ENCODE results near the gene IQCE. TPM values are rescaled to one million over a fixed set of nuclear protein-coding genes. Genes with fewer than 3 reads are reported as not detected.

The IQCE gene, protein sequence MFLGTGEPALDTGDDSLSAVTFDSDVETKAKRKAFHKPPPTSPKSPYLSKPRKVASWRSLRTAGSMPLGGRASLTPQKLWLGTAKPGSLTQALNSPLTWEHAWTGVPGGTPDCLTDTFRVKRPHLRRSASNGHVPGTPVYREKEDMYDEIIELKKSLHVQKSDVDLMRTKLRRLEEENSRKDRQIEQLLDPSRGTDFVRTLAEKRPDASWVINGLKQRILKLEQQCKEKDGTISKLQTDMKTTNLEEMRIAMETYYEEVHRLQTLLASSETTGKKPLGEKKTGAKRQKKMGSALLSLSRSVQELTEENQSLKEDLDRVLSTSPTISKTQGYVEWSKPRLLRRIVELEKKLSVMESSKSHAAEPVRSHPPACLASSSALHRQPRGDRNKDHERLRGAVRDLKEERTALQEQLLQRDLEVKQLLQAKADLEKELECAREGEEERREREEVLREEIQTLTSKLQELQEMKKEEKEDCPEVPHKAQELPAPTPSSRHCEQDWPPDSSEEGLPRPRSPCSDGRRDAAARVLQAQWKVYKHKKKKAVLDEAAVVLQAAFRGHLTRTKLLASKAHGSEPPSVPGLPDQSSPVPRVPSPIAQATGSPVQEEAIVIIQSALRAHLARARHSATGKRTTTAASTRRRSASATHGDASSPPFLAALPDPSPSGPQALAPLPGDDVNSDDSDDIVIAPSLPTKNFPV
- 12.0 and 26.0 TPM in 2 replicates for total RNA-seq

GRCh38 chr7:2558629-2559282, at the start of gene IQCE:
IQCE (plus strand) TSS chr7:2558979; CDS start chr7:2559182, 203 bp downstream.

GRCh38 chr7:2519119-2519930, 39.5 kb upstream of the IQCE start, which contains the start of gene LFNG:
LFNG (plus strand) TSS chr7:2519774; CDS start chr7:2519862, 88 bp downstream.

DNA sequence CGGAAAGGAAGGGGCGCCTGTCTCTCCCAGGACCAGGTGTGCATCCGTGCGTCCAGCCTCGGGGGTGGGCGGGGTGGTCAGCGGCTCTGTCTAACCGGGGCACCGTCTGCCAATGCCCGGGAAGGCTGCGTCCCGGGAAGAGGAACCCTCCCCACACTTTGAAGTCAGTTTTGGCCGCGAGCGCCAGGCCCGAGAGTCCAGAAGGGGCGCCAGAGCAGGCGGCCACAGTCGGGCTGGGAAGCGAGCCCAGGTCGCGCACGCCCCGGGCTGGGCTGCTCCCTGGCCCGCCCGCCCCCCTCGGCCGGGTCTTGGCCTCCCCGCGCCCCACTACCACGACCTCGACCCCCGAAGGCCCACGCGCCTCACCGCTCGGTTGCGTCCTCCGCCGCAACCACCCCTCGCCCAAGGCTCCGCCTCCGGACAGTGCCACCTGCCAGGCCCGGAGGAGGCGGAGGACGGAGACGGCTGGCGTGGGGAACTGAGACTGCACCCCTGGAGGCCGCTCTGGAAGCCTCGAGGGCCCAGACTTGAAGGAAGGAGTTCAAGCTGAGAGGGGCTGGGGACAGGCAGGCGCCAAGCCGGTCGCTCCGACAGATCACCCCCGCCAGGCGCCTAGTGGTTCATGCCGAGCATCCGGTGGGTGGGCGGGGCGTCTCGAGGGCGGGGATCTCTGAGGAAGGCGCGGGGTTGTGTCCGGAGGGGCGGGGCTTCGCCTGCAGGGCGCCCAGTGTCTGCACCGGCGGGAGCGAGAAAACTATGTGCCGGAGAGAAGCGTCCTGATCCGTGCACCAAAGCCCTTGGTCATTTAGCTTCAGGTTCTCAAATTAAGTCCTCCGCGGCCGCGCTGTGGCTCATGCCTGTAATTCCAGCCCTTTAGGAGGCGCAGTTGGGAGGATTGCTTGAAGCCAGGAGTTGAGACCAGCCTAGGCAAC, 3.4 kb upstream of the IQCE start, which contains the start of gene BRAT1:
BRAT1 (minus strand) TSS at position 404 of the 932 bp plus-strand sequence. CDS start 1,093 bp downstream, outside the sequence.

DNA sequence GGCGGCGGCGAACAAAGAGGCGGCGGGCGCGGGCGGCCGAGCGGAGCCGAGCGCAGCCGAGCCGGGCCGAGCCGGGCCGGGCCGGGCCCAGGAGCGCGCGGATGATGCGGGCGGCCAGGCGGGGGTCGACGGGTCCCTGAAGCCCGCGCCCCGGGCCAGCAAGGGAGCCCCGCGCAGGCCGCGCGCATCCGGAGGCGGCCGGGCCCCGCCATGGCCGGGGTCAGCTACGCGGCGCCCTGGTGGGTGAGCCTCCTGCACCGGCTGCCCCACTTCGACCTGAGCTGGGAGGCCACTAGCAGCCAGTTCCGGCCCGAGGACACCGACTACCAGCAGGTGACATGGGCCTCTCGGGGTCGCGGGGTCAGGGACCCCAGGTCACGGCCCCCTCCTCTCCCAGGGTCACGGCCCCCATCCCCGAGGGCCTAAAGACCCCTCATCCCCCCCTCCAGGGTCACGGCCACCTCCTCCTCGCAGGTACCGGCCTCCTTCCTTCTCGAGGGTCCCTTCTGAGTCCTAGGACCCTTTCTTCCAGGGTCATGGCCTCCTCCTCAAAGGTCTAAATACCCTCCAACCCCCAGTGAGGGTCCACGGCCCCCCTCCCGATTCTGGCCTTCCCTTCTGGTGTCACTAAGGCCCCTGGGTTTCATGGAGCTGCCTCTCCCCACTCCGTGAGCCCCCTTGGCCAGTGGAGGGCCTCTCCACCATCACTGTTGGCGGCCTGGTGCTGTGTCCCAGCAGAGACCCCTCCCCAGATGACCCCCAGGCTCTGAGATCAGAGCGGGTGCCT, 73.4 kb downstream of the IQCE start, which contains the start of gene TTYH3:
TTYH3 (plus strand) TSS at position 41 of the 787 bp plus-strand sequence; CDS start at position 211, 170 bp downstream.

Other genes starting within 250 kb of the IQCE start
- 33.7 and 34.2 TPM in 2 replicates for gene SNX8, start 244.5 kb upstream of the IQCE start, total RNA-seq
- gene EIF3B, start 204.2 kb upstream of the IQCE start, total RNA-seq: 197 and 200 TPM in 2 replicates
- gene CHST12, start 155.4 kb upstream of the IQCE start, total RNA-seq: 16.8 and 17.0 TPM in 2 replicates
- not detected in 2 replicates for gene GRIFIN, start 82.6 kb upstream of the IQCE start, total RNA-seq
- 4.5 and 7.3 TPM in 2 replicates for gene LFNG, start 39.2 kb upstream of the IQCE start, total RNA-seq
- 39.9 and 41.0 TPM in 2 replicates for gene BRAT1, start 3.5 kb upstream of the IQCE start, total RNA-seq
- 94.6 and 105 TPM in 2 replicates for gene TTYH3, start 73.0 kb downstream of the IQCE start, total RNA-seq
- not detected in 2 replicates for gene AMZ1, start 129.2 kb downstream of the IQCE start, total RNA-seq